IPS-18c (cell line): ENCODE measurements around the gene SLC40A1.

ENCODE experiments used
- H3K4me3 ChIP-seq: 2 replicates; pipeline ENCODE4 v1.7.0; 2013; ENCODE audit warnings: low read depth, mild to moderate bottlenecking, low read length, moderate library complexity; ENCODE audit not compliant: insufficient read depth
- H3K9me3 ChIP-seq: one replicate; pipeline ENCODE4 v1.6.1; 2013; ENCODE audit warnings: mild to moderate bottlenecking, low read length, moderate library complexity; ENCODE audit not compliant: control insufficient read depth, insufficient read depth

Gene SLC40A1

GRCh38 chr2:189553504-189554088, 27.0 kb downstream of the SLC40A1 start:
- Histone ChIP-seq H3K9me3 (no peaks in the 10 kb centered on the region), H3K4me3 (no peak overlapping the region)

GRCh38 chr2:189552991-189553404, 27.6 kb downstream of the SLC40A1 start:
- Histone ChIP-seq H3K4me3 (no peak overlapping the region), H3K9me3 (no peaks in the 10 kb centered on the region)

- no peaks in the 10 kb centered on the region for H3K9me3 ChIP-seq
- no peak overlapping the region for H3K4me3 ChIP-seq
Measured at GRCh38 chr2:189552334-189552990, 28.1 kb downstream of the SLC40A1 start.

- H3K9me3 ChIP-seq = no peaks in the 10 kb centered on the region
Measured at GRCh38 chr2:189551808-189552207, 28.8 kb downstream of the SLC40A1 start.

GRCh38 chr2:189549449-189549832, 31.1 kb downstream of the SLC40A1 start:
- H3K4me3 ChIP-seq = no peak overlapping the region
- H3K9me3 ChIP-seq = no peaks in the 10 kb centered on the region

More at GRCh38 chr2:189551808-189552207, 28.8 kb downstream of the SLC40A1 start:
- no peak overlapping the region for H3K4me3 ChIP-seq

DNA sequence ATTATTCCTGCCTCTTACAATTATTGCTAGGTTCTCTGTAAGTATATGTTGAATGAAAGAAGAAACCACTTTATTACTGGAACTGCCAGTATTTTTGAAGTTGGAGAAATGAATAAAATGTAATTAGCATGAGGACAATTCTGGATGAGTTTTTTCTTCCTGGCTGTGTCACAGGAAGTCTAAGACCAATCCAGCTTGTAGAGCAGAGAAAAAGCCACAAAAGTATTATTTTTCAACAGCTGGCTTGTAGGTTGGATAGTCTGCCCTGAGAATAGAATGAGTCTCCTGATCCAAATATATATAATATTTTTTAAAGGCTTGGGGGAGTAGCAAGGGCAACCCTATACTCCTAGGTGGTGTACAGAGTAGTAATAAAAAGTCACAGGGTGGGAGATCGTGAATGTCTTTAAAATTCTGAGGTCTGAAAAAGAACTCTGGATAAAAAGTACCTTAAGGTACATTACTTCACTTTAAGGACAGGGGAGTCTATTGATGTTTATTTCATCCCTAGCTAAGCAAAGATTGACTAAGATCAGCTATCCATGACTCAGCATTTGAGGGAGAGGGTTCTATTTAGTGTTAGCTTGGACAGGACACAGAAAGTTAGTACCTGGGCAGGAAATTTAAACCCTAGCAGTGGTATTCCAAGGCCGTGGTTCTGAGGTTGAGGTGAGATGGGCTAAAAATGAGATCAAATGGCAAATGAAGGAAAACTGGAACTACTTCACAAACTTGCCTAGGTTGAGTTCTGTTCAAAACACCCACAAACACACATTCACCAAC, 31.7 kb downstream of the SLC40A1 start:
- Histone ChIP-seq H3K4me3 (no peak overlapping the region), H3K9me3 (no peaks in the 10 kb centered on the region)

GRCh38 chr2:189545418-189545817, 35.2 kb downstream of the SLC40A1 start:
- H3K4me3 ChIP-seq = no peak overlapping the region
- H3K9me3 ChIP-seq = no peaks in the 10 kb centered on the region

GRCh38 chr2:189544318-189545042, 36.1 kb downstream of the SLC40A1 start:
- H3K4me3 ChIP-seq = no peak overlapping the region
- no peaks in the 10 kb centered on the region for H3K9me3 ChIP-seq

- H3K4me3 ChIP-seq = no peak overlapping the region
Measured at GRCh38 chr2:189543367-189543766, 37.2 kb downstream of the SLC40A1 start.

GRCh38 chr2:189542145-189542882, 38.3 kb downstream of the SLC40A1 start:
- Histone ChIP-seq H3K9me3 (no peaks in the 10 kb centered on the region), H3K4me3 (no peak overlapping the region)

More at GRCh38 chr2:189543367-189543766, 37.2 kb downstream of the SLC40A1 start:
- H3K9me3 ChIP-seq = no peaks in the 10 kb centered on the region

DNA sequence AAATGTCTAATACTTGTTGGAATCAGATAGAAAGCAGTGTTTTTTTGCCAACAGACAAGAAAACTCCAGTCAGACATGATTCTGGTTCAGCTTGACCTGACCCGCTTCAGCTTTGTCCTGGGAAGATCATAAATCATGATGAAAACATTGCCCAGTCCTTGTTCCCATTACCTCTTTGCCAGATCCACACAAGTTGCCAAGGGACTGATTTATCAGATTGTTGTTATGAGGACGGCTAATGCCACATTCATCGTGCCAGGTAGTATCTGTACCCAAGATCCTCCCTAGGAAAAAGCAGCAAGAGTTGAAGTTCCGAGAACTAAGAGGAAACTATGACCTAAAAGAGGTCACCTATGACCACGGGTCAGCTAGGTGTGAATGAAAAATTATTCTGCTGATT, 39.0 kb downstream of the SLC40A1 start:
- H3K4me3 ChIP-seq = no peak overlapping the region
- H3K9me3 ChIP-seq = no peaks in the 10 kb centered on the region

GRCh38 chr2:189540551-189540950, 40.0 kb downstream of the SLC40A1 start:
- no peak overlapping the region for H3K4me3 ChIP-seq
- no peaks in the 10 kb centered on the region for H3K9me3 ChIP-seq

DNA sequence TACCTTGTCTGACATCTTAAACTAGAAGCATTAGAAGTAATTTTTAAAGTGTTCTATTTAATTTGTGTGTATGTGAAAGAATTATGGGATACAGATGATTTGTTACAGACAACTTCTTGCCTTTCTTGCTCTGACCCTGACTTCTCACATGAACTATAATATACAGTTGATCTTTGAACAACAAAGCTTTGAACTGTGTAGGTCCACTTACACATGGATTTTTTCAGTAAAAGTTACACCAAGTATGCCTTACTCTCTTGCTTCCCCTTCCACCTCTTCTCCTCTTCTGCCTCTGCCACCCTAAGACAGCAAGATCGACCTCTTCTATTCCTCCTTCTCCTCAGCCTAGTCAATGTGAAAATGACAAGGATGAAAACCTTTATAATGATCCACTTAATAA, 42.2 kb downstream of the SLC40A1 start:
- Histone ChIP-seq H3K4me3 (no peak overlapping the region), H3K9me3 (no peaks in the 10 kb centered on the region)

- Histone ChIP-seq H3K9me3 (no peaks in the 10 kb centered on the region), H3K4me3 (no peak overlapping the region)
Measured at GRCh38 chr2:189536830-189537229, 43.8 kb downstream of the SLC40A1 start.

DNA sequence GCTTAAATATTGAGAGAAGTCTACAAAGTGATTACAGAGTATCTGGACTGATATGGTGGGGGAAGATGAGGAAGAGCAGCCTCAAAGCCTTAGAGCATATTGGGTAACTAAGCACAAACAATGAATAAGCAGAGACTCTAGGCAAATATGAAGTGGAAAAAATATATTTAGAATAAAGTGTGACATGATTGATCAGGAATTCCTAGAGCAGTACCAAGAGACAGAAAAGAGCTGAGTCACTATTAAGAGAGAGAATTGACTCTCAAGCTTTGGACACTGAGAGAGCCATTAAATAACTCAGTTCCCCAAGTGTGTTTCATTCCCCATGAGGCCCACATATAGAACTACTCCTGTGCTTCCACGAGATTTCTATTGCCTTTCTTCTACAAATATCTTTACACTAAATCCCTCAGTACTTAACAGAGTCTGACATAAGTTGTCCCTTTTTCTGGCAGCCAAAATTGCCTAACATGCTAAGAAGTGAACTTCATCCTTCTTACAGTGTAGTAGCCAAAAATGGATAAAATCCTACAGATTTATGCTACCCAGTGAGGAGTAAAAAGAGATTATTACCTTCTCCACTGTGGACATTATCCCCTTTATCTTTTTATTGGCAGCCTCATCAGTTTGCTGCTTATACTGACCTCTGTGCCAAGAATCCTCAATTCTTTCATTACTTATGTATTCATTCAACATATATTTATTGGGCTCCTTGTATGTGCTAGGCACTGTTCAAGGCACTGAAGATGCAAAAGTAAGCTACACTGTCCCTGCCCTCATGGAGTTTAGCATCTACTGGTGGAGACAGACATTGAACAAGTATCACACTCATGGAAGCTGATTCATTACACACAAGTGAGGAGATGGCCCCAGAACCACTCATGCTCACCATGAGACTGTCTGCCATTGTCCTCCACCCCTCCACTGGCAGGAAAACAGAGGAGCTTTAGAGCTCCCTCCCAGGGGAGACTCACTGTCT, 45.4 kb downstream of the SLC40A1 start:
- H3K4me3 ChIP-seq = no peak overlapping the region
- no peaks in the 10 kb centered on the region for H3K9me3 ChIP-seq
